CD4-positive, alpha-beta T cell (primary cell): ENCODE results near the gene TRHDE. TPM values are rescaled to one million over a fixed set of nuclear protein-coding genes. Genes with fewer than 3 reads are reported as not detected.

ENCODE experiments used
- ATAC-seq: fragments of 200-7000 bp; cut with Tn5 transposase; one replicate; pipeline ENCODE4 v1.10.0; 2022; ENCODE audit warnings: mild to moderate bottlenecking; ENCODE audit not compliant: poor library complexity
- CTCF ChIA-PET: fragments of 350-600 bp; sonication (Branson Sonifier 250); formaldehyde crosslinking; loops from one replicate; lab custom pipeline; 2021; ENCODE audit warnings: antibody characterized with exemption, inconsistent platforms; lab: Charles Lee
- POLR2A ChIA-PET: fragments of 350-600 bp; sonication (Branson Sonifier 250); formaldehyde crosslinking; loops from one replicate; lab custom pipeline; 2021; ENCODE audit warnings: antibody characterized with exemption, inconsistent platforms; lab: Charles Lee
- DNase-seq, 14 experiments: peaks; one replicate each; pipeline ENCODE4 v3.0.0-alpha.2; 2013 to 2020; ENCODE audit warnings: mixed read lengths in 2 of 14
- H3K27ac ChIP-seq, 2 donors: one replicate each; pipeline versions ENCODE4 v1.5.1 to v1.7.0; 2013; ENCODE audit warnings: low read length in 2 of 2, low read depth in 1 of 2, mild to moderate bottlenecking in 1 of 2
- H3K27me3 ChIP-seq, 2 experiments: 1 replicate in 1 of 2; 2 replicates in 1 of 2; pipeline versions ENCODE4 v1.6.1 to v1.7.0; 2013; ENCODE audit warnings: low read length in 2 of 2, control low read depth in 1 of 2, mild to moderate bottlenecking in 1 of 2, moderate library complexity in 1 of 2; ENCODE audit not compliant: insufficient read depth in 2 of 2, control insufficient read depth in 1 of 2
- H3K36me3 ChIP-seq: one replicate; pipeline ENCODE4 v1.6.1; 2013; ENCODE audit warnings: low read length, control low read depth; ENCODE audit not compliant: insufficient read depth
- H3K4me1 ChIP-seq: one replicate; pipeline ENCODE4 v1.6.1; 2013; ENCODE audit warnings: low read length, control low read depth; ENCODE audit not compliant: insufficient read depth
- H3K4me3 ChIP-seq: one replicate; pipeline ENCODE4 v1.5.1; 2013; ENCODE audit warnings: mild to moderate bottlenecking, low read length, moderate library complexity
- H3K9me3 ChIP-seq, 2 experiments: 1 replicate in 1 of 2; 2 replicates in 1 of 2; pipeline versions ENCODE4 v1.6.1 to v1.7.0; 2013; ENCODE audit warnings: low read length in 2 of 2, mild to moderate bottlenecking in 2 of 2, control low read depth in 1 of 2, moderate library complexity in 1 of 2; ENCODE audit not compliant: control insufficient read depth in 1 of 2, insufficient read depth in 1 of 2
- H3K27ac Mint-ChIP-seq: one replicate; pipeline ENCODE4 v1.8.0; 2020; ENCODE audit warnings: mixed read lengths
- H3K27me3 Mint-ChIP-seq: one replicate; pipeline ENCODE4 v1.8.0; 2021; ENCODE audit warnings: mixed read lengths
- H3K36me3 Mint-ChIP-seq: one replicate; pipeline ENCODE4 v1.8.0; 2021; ENCODE audit warnings: low read depth, mixed read lengths
- H3K4me1 Mint-ChIP-seq: one replicate; pipeline ENCODE4 v1.8.0; 2021; ENCODE audit warnings: low read depth, mixed read lengths
- H3K4me3 Mint-ChIP-seq: one replicate; pipeline ENCODE4 v1.8.0; 2020; ENCODE audit warnings: mild to moderate bottlenecking, mixed read lengths
- H3K9me3 Mint-ChIP-seq: one replicate; pipeline ENCODE4 v1.8.0; 2020; ENCODE audit warnings: mixed read lengths
- CTCF ChIP-seq: fragments of 200-600 bp; IDR thresholded peaks from one replicate; pipeline ENCODE4 v1.8.0; 2022; ENCODE audit warnings: antibody characterized with exemption, mild to moderate bottlenecking
- intact Hi-C, 2 experiments: fragments of 100-400 bp; cut with DNase I in 1 of 2; cut with micrococcal nuclease in 1 of 2; formaldehyde crosslinking; loops; one replicate each; pipeline versions ENCODE4 v1.15.1 to v1.9.0; 2023 to 2025; cut with DNase I, micrococcal nuclease
- total RNA-seq, 174 experiments: library from RNA in 2 of 174; stranded (reverse) in 2 of 174; gene quantifications; one replicate each; pipeline ENCODE4 v1.2.3 and lab custom pipeline; 2021 to 2026

The TRHDE gene
- total RNA-seq, 2 experiments from 2014 or later = not detected

- Histone ChIP-seq H3K27me3 (no peaks in the 10 kb centered on the region), H3K9me3 (no peaks in the 10 kb centered on the region), H3K4me1 (no peaks in the 10 kb centered on the region), H3K36me3 (no peaks in the 10 kb centered on the region), H3K4me3 (no peak overlapping the region), H3K27ac (no peak overlapping the region)
- intact Hi-C loops = no loop called here
- Mint-ChIP-seq H3K4me3 (no peak overlapping the region), H3K27ac (no peak overlapping the region), H3K4me1 (no peaks in the 10 kb centered on the region), H3K9me3 (peaks cover 9% of the 10 kb centered on the region), H3K27me3 (no peaks in the 10 kb centered on the region), H3K36me3 (no peaks in the 10 kb centered on the region)
- no peak for DNase-seq
- no peak for ATAC-seq
- ChIA-PET POLR2A (no interaction called here), CTCF (no interaction called here)
- TF ChIP-seq CTCF = no peak
Measured at GRCh38 chr12:72433298-72433697, 161.1 kb downstream of the TRHDE start.

GRCh38 chr12:72434999-72435398 is 162.8 kb downstream of the TRHDE start:
- Mint-ChIP-seq H3K4me1 (no peaks in the 10 kb centered on the region), H3K9me3 (peaks cover 10% of the 10 kb centered on the region), H3K4me3 (no peak overlapping the region), H3K27me3 (no peaks in the 10 kb centered on the region), H3K36me3 (no peaks in the 10 kb centered on the region), H3K27ac (no peak overlapping the region)
- Histone ChIP-seq H3K4me3 (no peak overlapping the region), H3K9me3 (no peaks in the 10 kb centered on the region), H3K27me3 (no peaks in the 10 kb centered on the region), H3K27ac (no peak overlapping the region), H3K36me3 (no peaks in the 10 kb centered on the region), H3K4me1 (no peaks in the 10 kb centered on the region)
- POLR2A ChIA-PET = no interaction called here
- ATAC-seq (no peak), DNase-seq (no peak)
- TF ChIP-seq CTCF = no peak
- intact Hi-C loops = no loop called here
- CTCF ChIA-PET = no interaction called here

GRCh38 chr12:72442217-72442616 is 170.0 kb downstream of the TRHDE start:
- Histone ChIP-seq H3K9me3 (no peaks in the 10 kb centered on the region), H3K27ac (no peak overlapping the region), H3K4me1 (no peaks in the 10 kb centered on the region), H3K4me3 (no peak overlapping the region), H3K27me3 (no peaks in the 10 kb centered on the region), H3K36me3 (no peaks in the 10 kb centered on the region)
- Mint-ChIP-seq H3K9me3 (peaks cover 22% of the 10 kb centered on the region), H3K4me1 (no peaks in the 10 kb centered on the region), H3K27ac (no peak overlapping the region), H3K36me3 (no peaks in the 10 kb centered on the region), H3K27me3 (no peaks in the 10 kb centered on the region), H3K4me3 (no peak overlapping the region)
- POLR2A ChIA-PET = no interaction called here
- intact Hi-C loops = no loop called here
- no peak for TF ChIP-seq CTCF
- CTCF ChIA-PET = no interaction called here
- DNase-seq (no peak), ATAC-seq (no peak)
